ENCODE measurements around the gene RAB3IL1.
"Not testable (repeated sequence)": the region's sequence is repeated elsewhere in the genome, so short reads cannot be mapped to it uniquely, and the experiment has no call there.

DNA sequence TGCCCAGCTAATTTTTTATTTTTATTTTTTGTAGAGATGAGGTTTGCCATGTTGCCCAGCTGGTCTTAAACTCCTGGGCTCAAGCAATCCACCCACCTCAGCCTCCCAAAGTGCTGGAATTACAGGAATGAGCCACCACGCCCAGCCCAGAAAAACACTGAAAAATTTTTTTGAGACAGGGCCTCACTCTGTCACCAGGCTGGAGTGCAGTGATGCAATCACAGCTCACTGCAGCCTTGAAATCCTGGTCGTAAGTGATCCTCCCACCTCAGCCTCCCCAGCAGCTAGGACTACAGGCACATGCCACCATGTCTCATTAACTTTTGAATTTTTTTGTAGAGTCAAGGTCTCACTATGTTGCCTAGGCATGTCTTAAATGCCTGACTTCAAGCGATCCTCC is 35.1 kb downstream of the RAB3IL1 start:
- not testable (repeated sequence) for TF ChIP-seq EZH2 (IDR thresholded peaks at IDR 0.05); POLR2AphosphoS5 (IDR thresholded peaks at IDR 0.05; ENCODE audit: borderline replicate concordance, low read depth, low read length); FOXP2 (optimal IDR thresholded peaks at IDR 0.05; ENCODE audit: control extremely low read depth, extremely low read length, insufficient read depth)

Data from SK-N-MC (cell line).